Skin epidermis (tissue), 12 donors: ENCODE measurements around the gene NEURL3.

Experiments used
- H3K27ac ChIP-seq, 21 experiments: fragments of 200-600 bp; sonication (generic) in 11 of 21; one replicate each; pipeline ENCODE4 v1.5.0; 2020; ENCODE audit warnings: mild to moderate bottlenecking in 3 of 21, inconsistent platforms in 2 of 21, moderate library complexity in 2 of 21
- H3K4me3 ChIP-seq, 7 experiments: fragments of 200-600 bp; sonication (generic) in 2 of 7; one replicate each; pipeline ENCODE4 v1.5.0; 2020; ENCODE audit warnings: inconsistent platforms in 2 of 7, mild to moderate bottlenecking in 2 of 7, moderate library complexity in 1 of 7

NEURL3 gene

GRCh38 chr2:96530144-96530430, 24.9 kb upstream of the NEURL3 start:
- no peak overlapping the region for H3K4me3 ChIP-seq
- peak overlapping the region in 4 of 21 experiments; percentile 10 to 90 (median 58) for H3K27ac ChIP-seq

- Histone ChIP-seq H3K27ac (peak overlapping the region in 10 of 21 experiments; percentile 35 to 91 (median 86)), H3K4me3 (no peak overlapping the region)
Observed at GRCh38 chr2:96529376-96530143, 24.4 kb upstream of the NEURL3 start.

GRCh38 chr2:96528700-96529375, 23.7 kb upstream of the NEURL3 start:
- peak overlapping the region in 18 of 21 experiments; percentile 18 to 92 (median 86) for H3K27ac ChIP-seq
- no peak overlapping the region for H3K4me3 ChIP-seq

- H3K4me3 ChIP-seq, result peak overlapping the region in 6 of 7 experiments; percentile 37 to 55 (median 44)
- peak overlapping the region in 20 of 21 experiments; percentile 63 to 92 (median 86) for H3K27ac ChIP-seq
Observed at GRCh38 chr2:96528006-96528699, 23.0 kb upstream of the NEURL3 start.

GRCh38 chr2:96527286-96528005, 22.3 kb upstream of the NEURL3 start:
- Histone ChIP-seq H3K27ac (peak overlapping the region in 20 of 21 experiments; percentile 63 to 92 (median 86)), H3K4me3 (peak overlapping the region; percentile 37 to 55 (median 45))

GRCh38 chr2:96526615-96527285, 21.6 kb upstream of the NEURL3 start:
- Histone ChIP-seq H3K4me3 (peak overlapping the region; percentile 37 to 55 (median 45)), H3K27ac (peak overlapping the region in 20 of 21 experiments; percentile 63 to 92 (median 86))

GRCh38 chr2:96526101-96526591, 21.0 kb upstream of the NEURL3 start:
- peak overlapping the region in 6 of 21 experiments; percentile 32 to 92 (median 88) for H3K27ac ChIP-seq

GRCh38 chr2:96525211-96525507, 20.0 kb upstream of the NEURL3 start:
- no peak overlapping the region for H3K4me3 ChIP-seq
- no peak overlapping the region for H3K27ac ChIP-seq

More at GRCh38 chr2:96526101-96526591, 21.0 kb upstream of the NEURL3 start:
- no peak overlapping the region for H3K4me3 ChIP-seq

- Histone ChIP-seq H3K27ac (peak overlapping the region in 1 of 21 experiments; percentile 35), H3K4me3 (no peak overlapping the region)
Observed at GRCh38 chr2:96524482-96525210, 19.5 kb upstream of the NEURL3 start.

GRCh38 chr2:96523659-96524481, 18.7 kb upstream of the NEURL3 start:
- H3K4me3 ChIP-seq, result no peak overlapping the region
- peak overlapping the region in 6 of 21 experiments; percentile 35 to 55 (median 51) for H3K27ac ChIP-seq

- Histone ChIP-seq H3K4me3 (no peak overlapping the region), H3K27ac (peak overlapping the region in 2 of 21 experiments; percentile 9 to 23)
Observed at GRCh38 chr2:96522304-96523203, 17.4 kb upstream of the NEURL3 start.

- Histone ChIP-seq H3K4me3 (no peak overlapping the region), H3K27ac (no peak overlapping the region)
Observed at GRCh38 chr2:96521219-96521618, 16.1 kb upstream of the NEURL3 start.

- H3K4me3 ChIP-seq, result no peak overlapping the region
- no peak overlapping the region for H3K27ac ChIP-seq
Observed at GRCh38 chr2:96520697-96521096, 15.5 kb upstream of the NEURL3 start.

GRCh38 chr2:96520231-96520630, 15.1 kb upstream of the NEURL3 start:
- no peak overlapping the region for H3K27ac ChIP-seq
- H3K4me3 ChIP-seq, result no peak overlapping the region

GRCh38 chr2:96517079-96517478, 11.9 kb upstream of the NEURL3 start:
- Histone ChIP-seq H3K4me3 (no peak overlapping the region), H3K27ac (no peak overlapping the region)

GRCh38 chr2:96514521-96514920, 9.4 kb upstream of the NEURL3 start:
- Histone ChIP-seq H3K27ac (no peak overlapping the region), H3K4me3 (no peak overlapping the region)

GRCh38 chr2:96512341-96512740, 7.2 kb upstream of the NEURL3 start:
- H3K4me3 ChIP-seq, result no peak overlapping the region
- H3K27ac ChIP-seq, result no peak overlapping the region
